ENCODE results near the gene KRTAP12-4.

- TF ChIP-seq POLR2A (IDR thresholded peaks at IDR 0.05; ENCODE audit: low read depth, low read length) (no peak), POLR2AphosphoS5 (IDR thresholded peaks at IDR 0.05; ENCODE audit: low read depth, low read length) (no peak), TAF1 (IDR thresholded peaks at IDR 0.05; ENCODE audit: low read depth, low read length) (no peak), SPI1 (IDR thresholded peaks at IDR 0.05; ENCODE audit: low read depth, low read length) (no peak), POU2F2 (IDR thresholded peaks at IDR 0.05; ENCODE audit: low read depth, low read length) (no peak)
Measured at GRCh38 chr21:44613386-44614155, 40.9 kb downstream of the KRTAP12-4 start.

Data from GM12891 (cell line).